CD14-positive monocyte (primary cell): Measurements from ENCODE around the gene PDAP1. TPM values are rescaled to one million over a fixed set of nuclear protein-coding genes. Genes with fewer than 3 reads are reported as not detected.
A peak's percentile ranks its signal among the peaks of the same experiment; 100 is the strongest.
"Not testable (repeated sequence)": the region's sequence is repeated elsewhere in the genome, so short reads cannot be mapped to it uniquely, and the experiment has no call there.

Source experiments
- DNase-seq, 3 donors: peaks; one replicate each; pipeline ENCODE4 v3.0.0-alpha.2; 2011 to 2022
- H2AFZ ChIP-seq: 2 replicates; pipeline ENCODE4 v1.6.0; 2012; ENCODE audit warnings: mild to moderate bottlenecking, low read depth, low read length, inconsistent platforms; ENCODE audit not compliant: insufficient read depth, poor library complexity, severe bottlenecking
- H3K27ac ChIP-seq, 2 donors: 1 replicate in 1 of 2; 2 replicates in 1 of 2; pipeline ENCODE4 v1.5.1; 2012 to 2013; ENCODE audit warnings: low read length in 2 of 2, control low read depth in 1 of 2, inconsistent platforms in 1 of 2, low read depth in 1 of 2, mild to moderate bottlenecking in 1 of 2
- H3K27me3 ChIP-seq, 2 donors: one replicate each; pipeline versions ENCODE4 v1.6.0 to v1.6.1; 2011 to 2013; ENCODE audit warnings: low read length in 2 of 2; ENCODE audit not compliant: control insufficient read depth in 2 of 2, insufficient read depth in 2 of 2
- H3K36me3 ChIP-seq, 2 donors: replicated peaks in 1 of 2; 1 replicate in 1 of 2; 2 replicates in 1 of 2; pipeline versions ENCODE4 v1.5.1 to v1.6.1; 2012 to 2013; ENCODE audit warnings: low read length in 2 of 2, control low read depth in 1 of 2, inconsistent platforms in 1 of 2, mild to moderate bottlenecking in 1 of 2; ENCODE audit not compliant: insufficient read depth in 2 of 2, control insufficient read depth in 1 of 2
- H3K4me1 ChIP-seq, 2 donors: 1 replicate in 1 of 2; 2 replicates in 1 of 2; pipeline versions ENCODE4 v1.5.1 to v1.6.1; 2012 to 2013; ENCODE audit warnings: low read length in 2 of 2, control low read depth in 1 of 2, inconsistent platforms in 1 of 2, mild to moderate bottlenecking in 1 of 2, moderate library complexity in 1 of 2; ENCODE audit not compliant: insufficient read depth in 2 of 2, control insufficient read depth in 1 of 2
- H3K4me2 ChIP-seq: replicated peaks from 2 replicates; pipeline ENCODE3; 2012; ENCODE audit warnings: low read length, moderate library complexity, mild to moderate bottlenecking; ENCODE audit not compliant: poor library complexity, severe bottlenecking; ENCODE audit errors: extremely low read depth
- H3K4me3 ChIP-seq, 3 experiments: fragments of 200-600 bp in 1 of 3; sonication (generic) in 1 of 3; replicated peaks in 1 of 3; 1 replicate in 2 of 3; 2 replicates in 1 of 3; pipeline ENCODE4 v1.5.1; 2011 to 2013; ENCODE audit warnings: low read length in 3 of 3, mild to moderate bottlenecking in 3 of 3, control low read depth in 2 of 3, low read depth in 2 of 3, inconsistent platforms in 1 of 3, moderate library complexity in 1 of 3
- H3K79me2 ChIP-seq: 2 replicates; pipeline ENCODE4 v1.6.0; 2012; ENCODE audit warnings: mild to moderate bottlenecking, control low read depth, inconsistent platforms, low read length, moderate library complexity; ENCODE audit not compliant: insufficient read depth
- H3K9ac ChIP-seq: 2 replicates; pipeline ENCODE4 v1.6.0; 2017; ENCODE audit warnings: low read length, mild to moderate bottlenecking; ENCODE audit not compliant: insufficient read depth, poor library complexity, severe bottlenecking
- H3K9me3 ChIP-seq, 2 donors: replicated peaks in 1 of 2; 1 replicate in 1 of 2; 2 replicates in 1 of 2; pipeline versions ENCODE4 v1.5.1 to v1.6.1; 2012 to 2013; ENCODE audit warnings: low read length in 2 of 2, control low read depth in 1 of 2; ENCODE audit not compliant: control insufficient read depth in 1 of 2, insufficient read depth in 1 of 2
- H4K20me1 ChIP-seq: 2 replicates; pipeline ENCODE4 v1.6.0; 2012; ENCODE audit warnings: mild to moderate bottlenecking, low read length, control low read depth, moderate library complexity; ENCODE audit not compliant: insufficient read depth
- H3K27ac Mint-ChIP-seq, 7 donors: one replicate each; pipeline ENCODE4 v1.8.0; 2020; ENCODE audit warnings: mild to moderate bottlenecking in 7 of 7, mixed read lengths in 7 of 7, moderate library complexity in 6 of 7, inconsistent platforms in 2 of 7
- H3K27me3 Mint-ChIP-seq, 3 donors: one replicate each; pipeline ENCODE4 v1.8.0; 2021 to 2022; ENCODE audit warnings: low read depth in 3 of 3, mild to moderate bottlenecking in 3 of 3, mixed read lengths in 3 of 3, moderate library complexity in 3 of 3, inconsistent platforms in 1 of 3
- H3K36me3 Mint-ChIP-seq, 2 donors: one replicate each; pipeline ENCODE4 v1.8.0; 2020; ENCODE audit warnings: mixed read lengths in 2 of 2, inconsistent platforms in 1 of 2, mild to moderate bottlenecking in 1 of 2
- H3K4me1 Mint-ChIP-seq: one replicate; pipeline ENCODE4 v1.8.0; 2020; ENCODE audit warnings: mild to moderate bottlenecking, mixed read lengths
- H3K4me3 Mint-ChIP-seq, 2 donors: one replicate each; pipeline ENCODE4 v1.8.0; 2020; ENCODE audit warnings: mild to moderate bottlenecking in 2 of 2, mixed read lengths in 2 of 2, moderate library complexity in 1 of 2
- H3K9me3 Mint-ChIP-seq, 7 donors: one replicate each; pipeline ENCODE4 v1.8.0; 2020 to 2022; ENCODE audit warnings: mixed read lengths in 7 of 7, mild to moderate bottlenecking in 6 of 7, moderate library complexity in 6 of 7, inconsistent platforms in 2 of 7
- WGBS: methylation state at CpG from one replicate; pipeline ENCODE4 v1.1.5; 2013; ENCODE audit warnings: missing lambda C conversion rate; ENCODE audit not compliant: insufficient coverage; 5-methylcytosine and 5-hydroxymethylcytosine counted together
- intact Hi-C, 2 donors: fragments of 100-400 bp; cut with micrococcal nuclease; formaldehyde crosslinking; loops; one replicate each; pipeline versions ENCODE4 v1.15.0 to v1.15.1; 2023
- polyA plus RNA-seq, 3 donors: library from polyadenylated mRNA; depleted of rRNA in 1 of 3; unstranded in 2 of 3; stranded (reverse) in 1 of 3; fragments of 300-500 nt in 2 of 3; fragments of >200 nt in 1 of 3; fragmentation: Illumina TruSeq in 2 of 3; gene quantifications; 1 replicate in 2 of 3; 2 replicates in 1 of 3; pipeline ENCODE4 v1.2.3, GENCODE V29; 2012 to 2021
- TF ChIP-seq, protein P1 (sequence below): fragments of 200-600 bp; IDR thresholded peaks from one replicate; pipeline ENCODE4 v1.8.0; 2022; ENCODE audit warnings: antibody characterized with exemption, mild to moderate bottlenecking

PDAP1 gene
- polyA plus RNA-seq, 3 donors, result 9.8 to 43.3 (median 16.2) TPM

- no peaks in the 10 kb centered on the region for H3K9me3 Mint-ChIP-seq
- no peak overlapping the region for H3K27ac ChIP-seq
- H3K36me3 ChIP-seq, result peaks cover 86 to 91% of the 10 kb centered on the region in 2 donors
- no peaks in the 10 kb centered on the region for H3K9me3 ChIP-seq
- H2AFZ ChIP-seq, result no peak overlapping the region
- peaks cover 42% of the 10 kb centered on the region for H4K20me1 ChIP-seq
- H3K36me3 Mint-ChIP-seq, result peaks cover 54 to 91% of the 10 kb centered on the region in 2 donors
- H3K9ac ChIP-seq, result no peak overlapping the region
- H3K4me1 ChIP-seq, result no peaks in the 10 kb centered on the region
- H3K27ac Mint-ChIP-seq, result peak overlapping the region in 2 of 7 donors; percentile 57 to 67
- intact Hi-C loops, result no loop called here
- H3K4me1 Mint-ChIP-seq, result no peaks in the 10 kb centered on the region
- DNase-seq, result no peak
- H3K4me3 ChIP-seq, result no peak overlapping the region
- no peaks in the 10 kb centered on the region for H3K27me3 ChIP-seq
- TF ChIP-seq, protein P1, sequence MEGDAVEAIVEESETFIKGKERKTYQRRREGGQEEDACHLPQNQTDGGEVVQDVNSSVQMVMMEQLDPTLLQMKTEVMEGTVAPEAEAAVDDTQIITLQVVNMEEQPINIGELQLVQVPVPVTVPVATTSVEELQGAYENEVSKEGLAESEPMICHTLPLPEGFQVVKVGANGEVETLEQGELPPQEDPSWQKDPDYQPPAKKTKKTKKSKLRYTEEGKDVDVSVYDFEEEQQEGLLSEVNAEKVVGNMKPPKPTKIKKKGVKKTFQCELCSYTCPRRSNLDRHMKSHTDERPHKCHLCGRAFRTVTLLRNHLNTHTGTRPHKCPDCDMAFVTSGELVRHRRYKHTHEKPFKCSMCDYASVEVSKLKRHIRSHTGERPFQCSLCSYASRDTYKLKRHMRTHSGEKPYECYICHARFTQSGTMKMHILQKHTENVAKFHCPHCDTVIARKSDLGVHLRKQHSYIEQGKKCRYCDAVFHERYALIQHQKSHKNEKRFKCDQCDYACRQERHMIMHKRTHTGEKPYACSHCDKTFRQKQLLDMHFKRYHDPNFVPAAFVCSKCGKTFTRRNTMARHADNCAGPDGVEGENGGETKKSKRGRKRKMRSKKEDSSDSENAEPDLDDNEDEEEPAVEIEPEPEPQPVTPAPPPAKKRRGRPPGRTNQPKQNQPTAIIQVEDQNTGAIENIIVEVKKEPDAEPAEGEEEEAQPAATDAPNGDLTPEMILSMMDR, result no peak
- H3K27me3 Mint-ChIP-seq, result no peaks in the 10 kb centered on the region
- peaks cover 14% of the 10 kb centered on the region for H3K79me2 ChIP-seq
- 97% methylated on average over 4 of the region's 5 CpGs for WGBS
- no peak overlapping the region for H3K4me3 Mint-ChIP-seq
- H3K4me2 ChIP-seq, result no peak overlapping the region
Observed at GRCh38 chr7:99352247-99352646, 56.1 kb downstream of the PDAP1 start.

GRCh38 chr7:99350641-99351040 is 57.8 kb downstream of the PDAP1 start:
- Histone ChIP-seq H4K20me1 (peaks cover 42% of the 10 kb centered on the region), H3K79me2 (peaks cover 20% of the 10 kb centered on the region), H3K36me3 (peaks cover 90 to 96% of the 10 kb centered on the region in 2 donors)
- H3K27ac ChIP-seq, H3K27me3 ChIP-seq, H2AFZ ChIP-seq, H3K9ac ChIP-seq, intact Hi-C loops, H3K4me1 Mint-ChIP-seq, H3K9me3 ChIP-seq, H3K27me3 Mint-ChIP-seq, H3K4me3 Mint-ChIP-seq, H3K4me3 ChIP-seq, H3K9me3 Mint-ChIP-seq, DNase-seq, H3K4me1 ChIP-seq, H3K4me2 ChIP-seq: not testable (repeated sequence)
- peak overlapping the region in 2 of 7 donors; percentile 25 to 82 for H3K27ac Mint-ChIP-seq
- no CpG with 5 or more reads among the region's 3 CpGs for WGBS
- H3K36me3 Mint-ChIP-seq, result peaks cover 51 to 91% of the 10 kb centered on the region in 2 donors

Other genes with a start within 250 kb of the PDAP1 start
- not detected for gene KPNA7, start 200.5 kb downstream of the PDAP1 start, polyA plus RNA-seq
- gene MYH16, start 135.8 kb downstream of the PDAP1 start, polyA plus RNA-seq, result not detected
- gene ARPC1A, start 82.7 kb downstream of the PDAP1 start, polyA plus RNA-seq, result 100 to 1,000 TPM in 2 of 3 donors, 10 to 100 TPM in 1; 71.7 to 107 (median 104) TPM
- 1,000 to 10,000 TPM; 1,179 to 1,362 (median 1,282) TPM for gene ARPC1B, start 33.9 kb downstream of the PDAP1 start, polyA plus RNA-seq
- 100 to 1,000 TPM in 2 of 3 donors, 10 to 100 TPM in 1; 34.3 to 256 (median 241) TPM for gene BUD31, start 372 bp upstream of the PDAP1 start, polyA plus RNA-seq
- gene PTCD1, start 30.2 kb upstream of the PDAP1 start, polyA plus RNA-seq, result 1 to 10 TPM in 2 of 3 donors, under 1 TPM in 1; 0.74 to 4.3 (median 1.6) TPM
- gene CPSF4, start 30.3 kb upstream of the PDAP1 start, polyA plus RNA-seq, result 10 to 100 TPM; 11.6 to 56.3 (median 12.3) TPM
- gene ATP5MF, start 57.6 kb upstream of the PDAP1 start, polyA plus RNA-seq, result 1,000 to 10,000 TPM in 1 of 3 donors, 100 to 1,000 TPM in 2; 568 to 4,168 (median 699) TPM
- gene ZNF789, start 64.3 kb upstream of the PDAP1 start, polyA plus RNA-seq, result 10 to 100 TPM in 1 of 3 donors, 1 to 10 TPM in 2; 1.8 to 10.4 (median 2.5) TPM
- 10 to 100 TPM; 35.7 to 57.7 (median 39.1) TPM for gene ZNF394, start 91.7 kb upstream of the PDAP1 start, polyA plus RNA-seq
- 1 to 10 TPM; 1.6 to 2.9 (median 2.2) TPM for gene ZKSCAN5, start 96.1 kb upstream of the PDAP1 start, polyA plus RNA-seq
- gene FAM200A, start 143.5 kb upstream of the PDAP1 start, polyA plus RNA-seq, result 1 to 10 TPM in 2 of 3 donors, under 1 TPM in 1; 0.85 to 1.3 (median 1.2) TPM
- gene ZNF655, start 150.0 kb upstream of the PDAP1 start, polyA plus RNA-seq, result 100 to 1,000 TPM in 1 of 3 donors, 10 to 100 TPM in 2; 61.6 to 151 (median 62.2) TPM
- gene TMEM225B, start 189.7 kb upstream of the PDAP1 start, polyA plus RNA-seq, result under 1 TPM in 2 of 3 donors, not detected in 1; 0.20 to 0.23 TPM
- 1 to 10 TPM; 4.3 to 7.3 (median 6.1) TPM for gene ZSCAN25, start 208.3 kb upstream of the PDAP1 start, polyA plus RNA-seq